Naive thymus-derived CD4-positive, alpha-beta T cell (primary cell): ENCODE measurements around the gene LRRFIP2. TPM values are rescaled to one million over a fixed set of nuclear protein-coding genes. Genes with fewer than 3 reads are reported as not detected.
"Not testable (repeated sequence)": the region's sequence is repeated elsewhere in the genome, so short reads cannot be mapped to it uniquely, and the experiment has no call there.

Experiments
- ATAC-seq: fragments of 150-1000 bp; cut with Tn5 transposase; 2 replicates; pipeline ENCODE4 v1.10.0; 2021; ENCODE audit warnings: mild to moderate bottlenecking, moderate library complexity
- CTCF ChIA-PET: fragments of 350-600 bp; sonication (Branson Sonifier 250); formaldehyde crosslinking; loops from one replicate; lab custom pipeline; 2021; ENCODE audit warnings: antibody characterized with exemption; lab: Charles Lee
- POLR2A ChIA-PET: fragments of 350-600 bp; sonication (Branson Sonifier 250); formaldehyde crosslinking; loops from one replicate; lab custom pipeline; 2021; ENCODE audit warnings: antibody characterized with exemption, inconsistent platforms; lab: Charles Lee
- DNase-seq, 9 donors: peaks; one replicate each; pipeline versions ENCODE4 v3.0.0 to v3.0.0-alpha.2; 2020 to 2022; ENCODE audit warnings: mixed read lengths in 1 of 9
- H3K27ac ChIP-seq: one replicate; pipeline ENCODE4 v1.7.0; 2013; ENCODE audit warnings: mild to moderate bottlenecking, low read depth, low read length, moderate library complexity
- H3K27me3 ChIP-seq, 2 donors: one replicate each; pipeline ENCODE4 v1.7.0; 2013; ENCODE audit warnings: low read length in 2 of 2, mild to moderate bottlenecking in 2 of 2, moderate library complexity in 2 of 2; ENCODE audit not compliant: control insufficient read depth in 2 of 2, insufficient read depth in 2 of 2
- H3K36me3 ChIP-seq, 3 experiments: 1 replicate in 2 of 3; 2 replicates in 1 of 3; pipeline ENCODE4 v1.7.0; 2013; ENCODE audit warnings: low read length in 3 of 3, mild to moderate bottlenecking in 3 of 3, moderate library complexity in 1 of 3; ENCODE audit not compliant: insufficient read depth in 3 of 3, control insufficient read depth in 2 of 3
- H3K4me1 ChIP-seq, 2 donors: one replicate each; pipeline ENCODE4 v1.7.0; 2013; ENCODE audit warnings: low read length in 2 of 2, mild to moderate bottlenecking in 2 of 2, moderate library complexity in 1 of 2; ENCODE audit not compliant: control insufficient read depth in 2 of 2, insufficient read depth in 2 of 2
- H3K4me3 ChIP-seq: 2 replicates; pipeline ENCODE4 v1.7.0; 2013; ENCODE audit warnings: mild to moderate bottlenecking, low read length
- H3K9me3 ChIP-seq, 3 experiments: 1 replicate in 2 of 3; 2 replicates in 1 of 3; pipeline ENCODE4 v1.7.0; 2013; ENCODE audit warnings: low read length in 3 of 3; ENCODE audit not compliant: control insufficient read depth in 2 of 3
- H3K27ac Mint-ChIP-seq, 9 donors: one replicate each; pipeline ENCODE4 v1.8.0; 2020 to 2022; ENCODE audit warnings: mixed read lengths in 9 of 9, mild to moderate bottlenecking in 8 of 9, moderate library complexity in 5 of 9, inconsistent platforms in 2 of 9
- H3K27me3 Mint-ChIP-seq, 5 donors: one replicate each; pipeline ENCODE4 v1.8.0; 2021 to 2022; ENCODE audit warnings: mixed read lengths in 5 of 5, mild to moderate bottlenecking in 1 of 5
- H3K36me3 Mint-ChIP-seq, 5 donors: one replicate each; pipeline ENCODE4 v1.8.0; 2020 to 2022; ENCODE audit warnings: mixed read lengths in 5 of 5, mild to moderate bottlenecking in 3 of 5, inconsistent platforms in 1 of 5
- H3K4me1 Mint-ChIP-seq, 7 donors: one replicate each; pipeline ENCODE4 v1.8.0; 2020 to 2022; ENCODE audit warnings: mixed read lengths in 7 of 7, mild to moderate bottlenecking in 3 of 7, inconsistent platforms in 1 of 7
- H3K4me3 Mint-ChIP-seq, 10 donors: one replicate each; pipeline ENCODE4 v1.8.0; 2020 to 2022; ENCODE audit warnings: mild to moderate bottlenecking in 10 of 10, mixed read lengths in 10 of 10, moderate library complexity in 6 of 10, inconsistent platforms in 2 of 10
- H3K9me3 Mint-ChIP-seq, 11 donors: one replicate each; pipeline ENCODE4 v1.8.0; 2020 to 2022; ENCODE audit warnings: mixed read lengths in 11 of 11, mild to moderate bottlenecking in 4 of 11, inconsistent platforms in 1 of 11, moderate library complexity in 1 of 11
- intact Hi-C, 2 donors: fragments of 100-400 bp; cut with micrococcal nuclease; formaldehyde crosslinking; loops; one replicate each; pipeline ENCODE4 v1.15.1; 2023
- polyA plus RNA-seq, 2 donors: library from polyadenylated mRNA; unstranded; fragments of 300-500 nt; fragmentation: Illumina TruSeq; gene quantifications; one replicate each; pipeline ENCODE4 v1.2.3, GENCODE V29; 2021
- total RNA-seq, 6 experiments: library from RNA in 5 of 6; stranded (reverse) in 5 of 6; gene quantifications; 1 replicate in 5 of 6; 2 replicates in 1 of 6; pipeline ENCODE4 v1.2.3 and lab custom pipeline; 2021 to 2026

The LRRFIP2 gene
- total and polyA plus RNA-seq, 7 experiments from 2014 or later: 14.0 to 87.5 (median 26.3) TPM

GRCh38 chr3:37127340-37127739 is 47.0 kb downstream of the LRRFIP2 start:
- H3K9me3 Mint-ChIP-seq: no peaks in the 10 kb centered on the region
- DNase-seq (no peak), ATAC-seq (no peak)
- no peaks in the 10 kb centered on the region for H3K27me3 Mint-ChIP-seq
- H3K27ac Mint-ChIP-seq: no peak overlapping the region
- peaks cover 4 to 42% (median 14%) of the 10 kb centered on the region in 5 donors for H3K36me3 Mint-ChIP-seq
- intact Hi-C loops: no loop called here
- POLR2A ChIA-PET: no interaction called here
- no peaks in the 10 kb centered on the region for H3K36me3 ChIP-seq
- CTCF ChIA-PET: no interaction called here
- H3K27ac ChIP-seq: no peak overlapping the region
- H3K27me3 ChIP-seq: no peaks in the 10 kb centered on the region
- H3K4me1 Mint-ChIP-seq: peaks cover 0 to 16% (median 8%) of the 10 kb centered on the region in 7 donors
- H3K4me3 Mint-ChIP-seq: no peak overlapping the region
- no peaks in the 10 kb centered on the region for H3K9me3 ChIP-seq
- no peak overlapping the region for H3K4me3 ChIP-seq
- H3K4me1 ChIP-seq: no peaks in the 10 kb centered on the region

GRCh38 chr3:37126856-37127255 is 47.5 kb downstream of the LRRFIP2 start:
- CTCF ChIA-PET: no interaction called here
- DNase-seq (no peak), ATAC-seq (no peak)
- Histone ChIP-seq H3K4me3 (no peak overlapping the region), H3K27ac (no peak overlapping the region), H3K36me3 (no peaks in the 10 kb centered on the region), H3K4me1 (no peaks in the 10 kb centered on the region), H3K9me3 (no peaks in the 10 kb centered on the region), H3K27me3 (no peaks in the 10 kb centered on the region)
- intact Hi-C loops: no loop called here
- H3K27me3 Mint-ChIP-seq: no peaks in the 10 kb centered on the region
- POLR2A ChIA-PET: no interaction called here
- peaks cover 8 to 46% (median 18%) of the 10 kb centered on the region in 5 donors for H3K36me3 Mint-ChIP-seq
- no peak overlapping the region for H3K4me3 Mint-ChIP-seq
- H3K27ac Mint-ChIP-seq: no peak overlapping the region
- peaks cover 0 to 4% (median 0%) of the 10 kb centered on the region in 11 donors for H3K9me3 Mint-ChIP-seq
- H3K4me1 Mint-ChIP-seq: peaks cover 0 to 16% (median 8%) of the 10 kb centered on the region in 7 donors

GRCh38 chr3:37125195-37126073 is 48.9 kb downstream of the LRRFIP2 start:
- no peak for ATAC-seq
- ChIA-PET POLR2A (no interaction called here), CTCF (interaction anchor here (0.6 kb wide), 1 partner anchor 353 kb away, joined by 6 read pairs; no protein-coding TSS in a partner anchor)
- Histone ChIP-seq H3K36me3 (peaks cover 0 to 3% (median 0%) of the 10 kb centered on the region in 3 experiments), H3K4me1 (no peaks in the 10 kb centered on the region), H3K9me3 (no peaks in the 10 kb centered on the region), H3K27me3 (no peaks in the 10 kb centered on the region), H3K27ac (no peak overlapping the region), H3K4me3 (no peak overlapping the region)
- Mint-ChIP-seq H3K4me3 (no peak overlapping the region), H3K36me3 (peaks cover 0 to 42% (median 22%) of the 10 kb centered on the region in 5 donors), H3K9me3 (peaks cover 0 to 4% (median 0%) of the 10 kb centered on the region in 11 donors), H3K27ac (no peak overlapping the region), H3K4me1 (peaks cover 0 to 6% (median 4%) of the 10 kb centered on the region in 7 donors), H3K27me3 (no peaks in the 10 kb centered on the region)
- intact Hi-C loops: no loop called here
- no peak for DNase-seq

GRCh38 chr3:37124435-37124834 is 49.9 kb downstream of the LRRFIP2 start:
- intact Hi-C loops: no loop called here
- Mint-ChIP-seq H3K4me1 (no peaks in the 10 kb centered on the region), H3K27ac (no peak overlapping the region), H3K27me3 (no peaks in the 10 kb centered on the region), H3K36me3 (peaks cover 0 to 33% (median 22%) of the 10 kb centered on the region in 5 donors), H3K4me3 (no peak overlapping the region), H3K9me3 (peaks cover 0 to 4% (median 0%) of the 10 kb centered on the region in 11 donors)
- ChIA-PET CTCF (no interaction called here), POLR2A (no interaction called here)
- DNase-seq (no peak), ATAC-seq (no peak)
- H3K27me3 ChIP-seq: no peaks in the 10 kb centered on the region
- H3K36me3 ChIP-seq: peaks cover 0 to 3% (median 0%) of the 10 kb centered on the region in 3 experiments
- no peaks in the 10 kb centered on the region for H3K9me3 ChIP-seq
- H3K27ac ChIP-seq: no peak overlapping the region
- H3K4me1 ChIP-seq: no peaks in the 10 kb centered on the region
- no peak overlapping the region for H3K4me3 ChIP-seq

- Mint-ChIP-seq H3K4me3 (no peak overlapping the region), H3K4me1 (no peaks in the 10 kb centered on the region), H3K9me3 (peaks cover 0 to 4% (median 0%) of the 10 kb centered on the region in 11 donors), H3K27ac (no peak overlapping the region), H3K36me3 (peaks cover 0 to 30% (median 22%) of the 10 kb centered on the region in 5 donors), H3K27me3 (no peaks in the 10 kb centered on the region)
- H3K27ac ChIP-seq: no peak overlapping the region
- H3K36me3 ChIP-seq: peaks cover 0 to 3% (median 0%) of the 10 kb centered on the region in 3 experiments
- DNase-seq: no peak
- no peaks in the 10 kb centered on the region for H3K27me3 ChIP-seq
- H3K9me3 ChIP-seq: no peaks in the 10 kb centered on the region
- no peaks in the 10 kb centered on the region for H3K4me1 ChIP-seq
- ChIA-PET POLR2A (no interaction called here), CTCF (no interaction called here)
- H3K4me3 ChIP-seq: no peak overlapping the region
- ATAC-seq: no peak
- intact Hi-C loops: no loop called here
Observed at GRCh38 chr3:37123292-37123691, 51.1 kb downstream of the LRRFIP2 start.

DNA sequence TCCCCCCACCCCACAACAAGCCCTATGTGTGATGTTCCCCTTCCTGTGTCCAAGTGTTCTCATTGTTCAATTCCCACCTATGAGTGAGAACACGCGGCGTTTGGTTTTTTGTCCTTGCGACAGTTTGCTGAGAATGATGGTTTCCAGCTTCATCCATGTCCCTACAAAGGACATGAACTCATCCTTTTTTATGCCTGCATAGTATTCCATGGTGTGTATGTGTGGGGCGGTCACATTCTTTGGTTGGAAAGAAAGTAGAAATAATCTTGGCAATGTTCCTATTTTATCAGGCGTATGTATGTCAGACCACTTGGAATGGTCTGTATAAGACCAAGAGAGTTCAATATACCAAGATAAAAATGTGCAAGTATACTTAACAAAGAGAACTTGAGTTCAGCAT is 52.3 kb downstream of the LRRFIP2 start:
- H3K9me3 ChIP-seq, H3K4me1 ChIP-seq, H3K4me1 Mint-ChIP-seq, intact Hi-C loops, H3K27ac Mint-ChIP-seq, H3K9me3 Mint-ChIP-seq, ATAC-seq, CTCF ChIA-PET, H3K4me3 Mint-ChIP-seq, H3K27me3 Mint-ChIP-seq, H3K27ac ChIP-seq, H3K36me3 ChIP-seq, H3K27me3 ChIP-seq, H3K4me3 ChIP-seq, POLR2A ChIA-PET, DNase-seq: not testable (repeated sequence)
- H3K36me3 Mint-ChIP-seq: peaks cover 0 to 26% (median 17%) of the 10 kb centered on the region in 5 donors
